ENCODE results near the gene ATN1. TPM values are rescaled to one million over a fixed set of nuclear protein-coding genes. Genes with fewer than 3 reads are reported as not detected.
"Not testable (repeated sequence)": the region's sequence is repeated elsewhere in the genome, so short reads cannot be mapped to it uniquely, and the experiment has no call there.

Gene ATN1
- total RNA-seq, 1 experiment from 2014 or later, result 84.7 TPM

GRCh38 chr12:6883683-6884082, 44.1 kb upstream of the ATN1 start:
- no TSS peak for BruUV-seq (replicated peaks)
- H3K27me3 Mint-ChIP-seq (ENCODE audit: insufficient read depth, unreplicated experiment), result no peaks in the 10 kb centered on the region
- no peaks in the 10 kb centered on the region for H3K9me3 Mint-ChIP-seq (ENCODE audit: unreplicated experiment)
- H3K27ac Mint-ChIP-seq (ENCODE audit: low read depth, unreplicated experiment), result no peak overlapping the region
- no peak for TF ChIP-seq CTCF (IDR thresholded peaks at IDR 0.05; ENCODE audit: unreplicated experiment)
- DNase-seq (ENCODE audit: unreplicated experiment), result no peak
- ChIA-PET CTCF (no interaction called here), POLR2A (interaction anchor here (2.7 kb wide), 1 partner anchor 11 kb away, joined by 14 read pairs; the partner anchor contains the start of gene SPSB2)
- intact Hi-C loops (cut with micrococcal nuclease), result no loop called here
- H3K36me3 Mint-ChIP-seq (ENCODE audit: insufficient read depth, unreplicated experiment), result no peaks in the 10 kb centered on the region
- H3K4me3 Mint-ChIP-seq (ENCODE audit: unreplicated experiment), result no peak overlapping the region
- H3K4me1 Mint-ChIP-seq (ENCODE audit: insufficient read depth, unreplicated experiment), result no peaks in the 10 kb centered on the region

GRCh38 chr12:6884539-6884938, 43.2 kb upstream of the ATN1 start:
- Mint-ChIP-seq H3K36me3 (ENCODE audit: insufficient read depth, unreplicated experiment) (no peaks in the 10 kb centered on the region), H3K4me3 (ENCODE audit: unreplicated experiment) (no peak overlapping the region), H3K9me3 (ENCODE audit: unreplicated experiment) (no peaks in the 10 kb centered on the region), H3K27me3 (ENCODE audit: insufficient read depth, unreplicated experiment) (no peaks in the 10 kb centered on the region), H3K27ac (ENCODE audit: low read depth, unreplicated experiment) (no peak overlapping the region), H3K4me1 (ENCODE audit: insufficient read depth, unreplicated experiment) (no peaks in the 10 kb centered on the region)
- POLR2A ChIA-PET, result interaction anchor here (2.7 kb wide), 1 partner anchor 12 kb away, joined by 14 read pairs; the partner anchor contains the start of gene SPSB2
- DNase-seq (ENCODE audit: unreplicated experiment), result no peak
- TF ChIP-seq CTCF (IDR thresholded peaks at IDR 0.05; ENCODE audit: unreplicated experiment), result no peak
- no TSS peak for BruUV-seq (replicated peaks)
- CTCF ChIA-PET, result interaction anchor here (0.6 to 1.9 kb wide), 4 partner anchors 10 to 145 kb away, joined by 4 to 9 read pairs (median 5); partner anchors contain the start of gene SPSB2
- intact Hi-C loops (cut with micrococcal nuclease), result no loop called here

GRCh38 chr12:6886206-6886999, 41.4 kb upstream of the ATN1 start:
- intact Hi-C loops (cut with micrococcal nuclease); H3K4me3 Mint-ChIP-seq (ENCODE audit: unreplicated experiment); POLR2A ChIA-PET; H3K4me1 Mint-ChIP-seq (ENCODE audit: insufficient read depth, unreplicated experiment); H3K27me3 Mint-ChIP-seq (ENCODE audit: insufficient read depth, unreplicated experiment); DNase-seq (ENCODE audit: unreplicated experiment); H3K9me3 Mint-ChIP-seq (ENCODE audit: unreplicated experiment); BruUV-seq (replicated peaks); H3K27ac Mint-ChIP-seq (ENCODE audit: low read depth, unreplicated experiment); H3K36me3 Mint-ChIP-seq (ENCODE audit: insufficient read depth, unreplicated experiment): not testable (repeated sequence)
- CTCF ChIA-PET, result interaction anchor here (1.5 to 1.9 kb wide), 2 partner anchors 14 to 18 kb away, joined by 7 to 9 read pairs; partner anchors contain the start of gene SPSB2

GRCh38 chr12:6887460-6887859, 40.3 kb upstream of the ATN1 start:
- H3K36me3 Mint-ChIP-seq (ENCODE audit: insufficient read depth, unreplicated experiment), result no peaks in the 10 kb centered on the region
- ChIA-PET CTCF (interaction anchor here (1.5 to 1.6 kb wide), 2 partner anchors 15 to 19 kb away, joined by 7 read pairs; partner anchors contain the start of gene SPSB2), POLR2A (interaction anchor here (1.2 kb wide), 1 partner anchor 14 kb away, joined by 4 read pairs; the partner anchor contains the start of gene SPSB2)
- no peak for TF ChIP-seq CTCF (IDR thresholded peaks at IDR 0.05; ENCODE audit: unreplicated experiment)
- H3K27ac Mint-ChIP-seq (ENCODE audit: low read depth, unreplicated experiment), result no peak overlapping the region
- BruUV-seq (replicated peaks), result no TSS peak
- H3K9me3 Mint-ChIP-seq (ENCODE audit: unreplicated experiment), result no peaks in the 10 kb centered on the region
- H3K4me3 Mint-ChIP-seq (ENCODE audit: unreplicated experiment), result no peak overlapping the region
- intact Hi-C loops (cut with micrococcal nuclease), result no loop called here
- H3K27me3 Mint-ChIP-seq (ENCODE audit: insufficient read depth, unreplicated experiment), result no peaks in the 10 kb centered on the region
- DNase-seq (ENCODE audit: unreplicated experiment), result no peak
- no peaks in the 10 kb centered on the region for H3K4me1 Mint-ChIP-seq (ENCODE audit: insufficient read depth, unreplicated experiment)
